ENCODE measurements around the gene KDSR.

The KDSR gene, protein sequence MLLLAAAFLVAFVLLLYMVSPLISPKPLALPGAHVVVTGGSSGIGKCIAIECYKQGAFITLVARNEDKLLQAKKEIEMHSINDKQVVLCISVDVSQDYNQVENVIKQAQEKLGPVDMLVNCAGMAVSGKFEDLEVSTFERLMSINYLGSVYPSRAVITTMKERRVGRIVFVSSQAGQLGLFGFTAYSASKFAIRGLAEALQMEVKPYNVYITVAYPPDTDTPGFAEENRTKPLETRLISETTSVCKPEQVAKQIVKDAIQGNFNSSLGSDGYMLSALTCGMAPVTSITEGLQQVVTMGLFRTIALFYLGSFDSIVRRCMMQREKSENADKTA

DNA sequence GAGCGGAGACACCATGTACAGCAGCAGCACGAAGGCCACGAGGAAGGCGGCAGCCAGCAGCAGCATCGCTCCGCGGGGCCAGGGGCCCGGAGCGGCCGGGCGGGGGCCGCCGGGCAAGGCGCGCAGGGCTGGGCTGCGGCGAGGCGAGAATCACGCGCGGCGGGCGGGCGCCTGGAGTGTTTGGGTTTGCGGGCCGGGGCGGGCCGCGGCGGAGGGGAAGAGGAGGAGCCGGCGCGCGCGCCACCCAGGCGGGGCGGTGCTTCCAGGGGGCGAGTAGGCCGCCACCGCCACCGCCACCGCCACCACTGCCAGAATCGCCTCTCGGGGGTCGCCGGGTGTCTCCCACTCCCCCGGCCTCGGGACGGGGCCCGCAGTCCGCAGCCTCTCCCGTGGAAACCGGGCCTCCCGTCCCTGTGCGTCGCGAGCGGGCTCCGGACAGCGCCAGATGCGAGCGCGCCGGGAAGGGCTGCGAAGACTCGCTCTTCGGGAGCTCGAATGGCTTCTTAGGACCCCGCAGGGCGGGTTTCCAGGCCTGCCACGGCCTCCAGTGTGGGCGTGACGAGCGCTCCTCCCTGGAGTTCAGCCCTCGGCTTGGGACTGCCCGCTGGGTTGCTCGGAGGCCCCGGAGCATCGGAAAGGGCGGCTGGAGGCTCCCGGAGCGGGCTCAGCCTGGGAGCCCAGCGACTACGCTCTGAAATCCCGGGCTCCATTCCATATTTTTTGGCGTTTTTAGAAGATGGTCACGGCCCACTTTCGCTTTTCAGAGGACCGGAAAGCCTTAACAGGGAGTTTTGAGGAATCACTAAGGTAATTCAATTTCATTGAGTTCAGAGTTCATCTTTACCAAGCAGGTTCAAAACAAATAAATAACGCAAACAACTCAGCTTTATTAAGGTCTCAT is at the start of gene KDSR:
Gene KDSR (minus strand): TSS at position 154 of the 901 bp plus-strand sequence. CDS start 88 bp downstream, at position 66.
- DNase-seq (ENCODE audit: low read depth in 2 of 2) = peak; percentile 69 to 79

GRCh38 chr18:63412953-63413352 is 45.9 kb upstream of the KDSR start:
- DNase-seq (ENCODE audit: low read depth in 2 of 2) = no peak

- DNase-seq (ENCODE audit: low read depth in 2 of 2) = no peak
Observed at GRCh38 chr18:63410792-63411191, 43.8 kb upstream of the KDSR start.

DNA sequence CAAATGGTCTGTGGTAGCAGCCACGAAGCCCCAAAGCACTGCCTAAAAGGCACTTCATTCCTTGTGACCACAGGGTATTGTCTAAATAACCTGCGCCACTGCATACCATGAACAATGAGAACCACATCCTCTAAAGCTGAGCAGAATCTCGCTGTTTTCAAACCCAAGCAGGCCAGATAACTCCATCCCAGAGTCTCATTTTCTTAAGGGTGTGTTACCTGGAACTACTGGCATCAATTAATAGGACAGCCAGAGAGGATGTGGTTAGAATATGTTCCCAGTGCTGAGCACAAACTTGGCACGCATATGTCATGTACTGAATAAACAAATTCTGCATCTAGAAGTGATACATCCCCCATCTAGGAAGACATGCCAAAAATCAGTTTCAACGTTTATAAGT is 42.3 kb upstream of the KDSR start:
- DNase-seq (ENCODE audit: low read depth in 2 of 2) = no peak

GRCh38 chr18:63407734-63408133 is 40.7 kb upstream of the KDSR start:
- no peak for DNase-seq (ENCODE audit: low read depth in 2 of 2)

DNA sequence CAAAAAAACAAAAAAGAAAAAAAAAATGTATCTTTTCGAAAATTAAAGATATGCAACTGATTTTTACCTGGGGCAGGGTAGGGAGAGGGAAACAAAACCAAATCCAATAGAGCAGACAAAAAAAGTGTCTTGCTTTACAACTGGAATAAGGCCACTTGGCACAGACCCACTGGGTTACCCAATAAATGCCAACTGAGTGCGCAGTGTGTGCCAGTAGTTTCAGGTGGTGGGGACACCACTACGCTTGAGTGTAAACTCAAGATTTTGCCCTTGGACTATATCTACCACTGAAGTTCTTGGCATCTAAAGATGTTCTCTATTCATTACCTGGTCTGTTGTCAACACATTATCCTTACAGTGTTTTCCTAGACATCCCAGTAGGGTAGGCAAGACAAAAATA is 39.0 kb upstream of the KDSR start:
- DNase-seq (ENCODE audit: low read depth in 2 of 2) = no peak

GRCh38 chr18:63402246-63403162 is 35.5 kb upstream of the KDSR start:
- DNase-seq (ENCODE audit: low read depth in 2 of 2) = no peak

DNA sequence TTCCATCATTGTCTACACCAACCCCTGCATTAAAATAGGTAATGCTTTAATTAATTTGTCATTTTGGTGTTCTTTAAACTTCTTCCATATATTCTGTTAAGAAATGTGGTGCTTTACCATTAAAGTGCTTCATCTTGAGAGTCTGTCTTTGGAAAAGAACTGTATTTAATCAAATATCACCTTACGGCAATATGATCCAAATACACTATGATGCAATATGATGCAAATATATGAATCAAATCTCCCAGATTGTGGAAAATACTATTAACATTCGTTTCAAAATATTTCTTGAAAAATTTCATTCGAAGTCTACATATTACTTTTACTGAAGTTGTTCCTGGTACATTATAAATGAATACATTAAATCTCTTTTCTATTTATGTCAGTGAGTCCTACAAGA is 32.3 kb upstream of the KDSR start:
- DNase-seq (ENCODE audit: low read depth in 2 of 2) = no peak

- DNase-seq (ENCODE audit: low read depth in 2 of 2) = no peak
Observed at GRCh38 chr18:63397349-63397748, 30.3 kb upstream of the KDSR start.

- DNase-seq (ENCODE audit: low read depth in 2 of 2) = no peak
Observed at GRCh38 chr18:63395503-63395902, 28.5 kb upstream of the KDSR start.

DNA sequence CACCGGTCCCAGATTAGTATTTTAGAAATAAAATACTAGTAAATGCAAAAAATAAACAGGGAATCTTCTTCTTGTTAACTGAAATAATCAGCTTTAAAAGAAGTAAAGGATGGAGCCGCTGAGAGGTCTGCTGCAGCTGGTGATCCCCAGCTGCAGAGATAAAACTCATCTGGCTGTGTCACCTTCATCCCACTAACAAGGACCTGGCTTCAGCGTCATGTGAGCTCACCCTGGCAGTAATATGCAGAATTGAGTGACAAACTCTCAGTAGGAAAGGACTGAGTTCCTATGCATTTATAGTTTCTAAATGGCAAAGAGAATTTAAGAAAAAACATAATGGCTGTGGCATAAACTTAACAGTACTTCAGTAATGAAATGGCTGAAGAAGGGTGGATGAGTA is 27.9 kb upstream of the KDSR start:
- DNase-seq (ENCODE audit: low read depth in 2 of 2) = no peak

DNA sequence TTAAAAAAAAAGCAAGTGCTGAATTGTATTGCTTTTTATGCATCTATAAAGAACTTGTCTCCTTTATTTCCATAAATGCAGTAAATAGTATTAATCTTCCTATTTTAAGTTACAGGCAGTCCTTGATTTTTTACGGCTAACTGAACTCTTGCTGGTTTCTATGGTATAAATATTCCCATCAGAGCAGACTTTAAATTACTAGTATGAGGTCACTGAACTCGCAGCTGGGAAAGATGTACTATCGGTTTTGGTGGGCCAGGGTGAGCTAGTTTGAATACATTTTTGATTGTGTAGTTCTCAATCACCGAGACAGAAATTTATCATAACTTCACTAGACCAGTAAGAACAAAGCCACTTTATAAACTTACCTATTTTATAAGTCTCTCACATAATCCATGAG is 20.9 kb upstream of the KDSR start:
- no peak for DNase-seq (ENCODE audit: low read depth in 2 of 2)

DNA sequence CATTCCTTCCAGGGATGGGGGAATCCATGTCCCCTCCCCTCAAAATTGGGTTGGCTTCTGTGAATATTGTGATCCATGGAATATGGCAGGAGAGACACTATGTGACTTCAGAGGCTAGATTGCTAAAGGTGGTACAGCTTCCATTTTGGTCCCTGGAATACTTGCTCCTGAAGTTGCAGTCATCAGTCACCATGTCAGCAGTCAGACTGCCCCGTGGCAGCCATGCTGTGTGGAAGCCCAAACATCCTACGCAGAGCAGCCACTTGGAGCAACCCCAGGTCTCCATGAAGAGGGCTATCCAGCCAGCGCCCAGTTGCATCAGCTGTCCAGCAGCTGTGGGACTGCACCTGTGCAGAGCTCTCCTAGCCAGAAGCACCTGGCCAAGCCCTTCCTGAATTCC is 15.8 kb upstream of the KDSR start:
- no peak for DNase-seq (ENCODE audit: low read depth in 2 of 2)

DNA sequence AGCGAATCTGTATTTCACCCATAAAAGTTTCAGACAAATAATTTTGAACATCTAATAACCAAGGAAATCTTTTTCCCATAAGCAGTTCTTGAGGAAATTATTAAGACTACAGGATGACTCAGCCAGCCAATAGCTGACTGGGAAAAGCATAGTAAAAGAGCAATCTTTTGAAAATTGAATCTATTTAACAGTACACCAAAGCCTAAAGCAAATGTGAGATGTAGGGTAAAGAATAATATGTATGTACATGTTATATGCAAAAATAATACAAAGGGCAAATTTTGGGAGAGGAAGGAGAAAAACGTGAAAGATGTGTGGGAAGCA is 12.6 kb upstream of the KDSR start:
- DNase-seq (ENCODE audit: low read depth in 2 of 2) = no peak

DNA sequence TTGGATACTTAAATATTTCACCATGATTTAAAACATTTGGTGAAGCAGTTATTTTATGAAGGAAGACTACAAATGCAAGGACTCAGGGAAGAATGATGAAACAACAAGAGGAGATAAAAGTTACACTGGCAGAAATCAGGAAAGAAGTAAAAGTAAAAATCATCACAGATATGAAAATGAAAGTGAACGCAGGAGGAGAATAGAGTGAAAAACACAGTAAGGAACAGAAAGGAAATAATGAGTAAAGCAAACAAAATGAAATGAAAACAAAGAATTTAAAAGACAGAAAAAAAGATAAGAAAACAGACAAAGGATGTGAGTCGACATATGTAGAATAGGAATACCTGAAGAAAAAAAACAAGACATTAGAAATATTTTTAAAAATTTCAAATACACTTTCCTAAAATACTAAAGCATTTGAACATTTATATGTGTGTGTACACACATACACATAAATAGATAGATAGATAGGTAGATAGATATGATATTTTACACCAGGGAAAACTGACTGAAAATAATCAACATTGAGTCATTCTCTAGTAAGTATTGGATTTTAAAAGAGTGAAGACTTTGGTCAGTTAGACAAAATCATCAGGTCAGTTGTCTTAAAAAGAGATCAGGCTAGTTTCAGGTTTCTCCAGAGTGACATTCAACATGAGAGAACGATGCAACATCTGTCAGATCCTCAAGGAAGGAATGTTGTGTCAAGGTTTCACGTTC is 12.1 kb upstream of the KDSR start:
- DNase-seq (ENCODE audit: low read depth in 2 of 2) = no peak

GRCh38 chr18:63377275-63377980 is 10.4 kb upstream of the KDSR start:
- no peak for DNase-seq (ENCODE audit: low read depth in 2 of 2)

GRCh38 chr18:63376538-63376937 is 9.5 kb upstream of the KDSR start:
- no peak for DNase-seq (ENCODE audit: low read depth in 2 of 2)

DNA sequence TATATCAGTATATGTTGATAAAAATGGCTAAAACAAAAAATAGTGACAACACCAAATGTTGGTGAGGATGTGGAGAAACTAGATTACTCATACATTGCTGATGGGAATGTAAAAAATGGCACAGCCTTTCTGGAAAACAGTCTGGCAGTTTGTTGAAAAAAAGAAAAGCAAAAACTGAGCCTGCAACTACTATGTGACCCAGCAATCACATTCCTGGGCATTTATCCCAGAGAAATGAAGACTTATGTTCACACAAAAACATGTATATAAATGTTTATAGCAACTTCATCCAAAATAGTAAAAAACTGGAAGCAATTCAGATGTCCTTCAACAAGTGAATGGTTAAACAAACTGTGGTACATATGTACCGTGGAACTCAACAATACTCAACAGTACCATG is 7.5 kb upstream of the KDSR start:
- no peak for DNase-seq (ENCODE audit: low read depth in 2 of 2)

DNA sequence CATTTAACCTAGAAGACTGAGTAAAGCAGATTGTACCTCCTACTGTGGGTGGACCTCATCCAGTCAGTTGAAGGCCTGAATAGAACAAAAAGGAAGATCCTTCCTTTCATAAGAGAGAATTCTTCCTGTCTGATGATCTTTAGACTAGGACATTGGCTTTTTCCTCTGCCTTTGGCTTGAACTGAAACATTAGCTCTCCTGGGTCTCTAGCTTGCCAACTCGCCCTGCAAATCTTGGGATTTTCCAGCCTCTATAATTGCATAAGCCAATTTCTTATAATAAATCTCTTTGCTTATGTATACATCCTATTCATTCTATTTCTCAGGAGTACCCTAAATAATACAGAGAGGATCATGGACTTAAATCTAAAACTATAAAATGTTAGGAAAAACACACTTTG is 6.2 kb upstream of the KDSR start:
- no peak for DNase-seq (ENCODE audit: low read depth in 2 of 2)

DNA sequence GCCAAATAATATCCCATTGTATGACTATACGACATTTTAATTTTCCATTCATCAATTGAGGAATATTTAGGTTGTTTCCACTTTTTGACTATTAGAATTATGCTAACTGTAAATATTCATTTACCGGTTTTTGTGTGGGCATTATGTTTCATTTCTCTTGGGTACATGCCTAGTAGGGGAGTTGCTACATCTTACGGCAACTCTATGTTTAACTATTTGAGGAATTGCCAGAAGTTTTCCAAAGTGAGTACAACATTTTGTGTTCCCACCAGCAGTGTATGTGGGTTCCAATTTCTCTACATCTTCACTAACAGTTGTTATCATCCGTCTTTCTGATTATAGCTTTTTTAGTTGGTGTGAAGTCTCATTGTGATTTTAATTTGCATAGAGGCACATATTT is 1.6 kb upstream of the KDSR start:
- no peak for DNase-seq (ENCODE audit: low read depth in 2 of 2)

All from stimulated activated CD4-positive, alpha-beta T cell treated with anti-CD3 and anti-CD28 coated beads, Interleukin-15, amount 100 ng/mL, for 48 hours (primary cell).